Gastroesophageal sphincter (tissue), 4 donors: ENCODE measurements around the gene CD320. TPM values are rescaled to one million over a fixed set of nuclear protein-coding genes. Genes with fewer than 3 reads are reported as not detected.

Source experiments
- ATAC-seq: fragments of 150-250 bp; one replicate; pipeline ENCODE4 v1.9.1; 2016; ENCODE audit warnings: mild to moderate bottlenecking, moderate library complexity
- H3K27ac ChIP-seq, 4 donors: fragments of 200-600 bp; sonication (generic) in 3 of 4; 1 replicate in 3 of 4; 2 replicates in 1 of 4; pipeline ENCODE4 v1.5.1; 2016 to 2019
- H3K27me3 ChIP-seq: fragments of 200-600 bp; sonication (generic); one replicate; pipeline ENCODE4 v1.5.1; 2019
- H3K36me3 ChIP-seq, 2 donors: fragments of 200-600 bp; sonication (generic); one replicate each; pipeline ENCODE4 v1.5.1; 2019; ENCODE audit warnings: control low read depth in 1 of 2
- H3K4me1 ChIP-seq, 3 donors: fragments of 200-600 bp; sonication (generic); 1 replicate in 2 of 3; 2 replicates in 1 of 3; pipeline ENCODE4 v1.5.1; 2016 to 2019; ENCODE audit warnings: control low read depth in 2 of 3
- H3K4me3 ChIP-seq, 2 donors: fragments of 200-600 bp; sonication (generic); one replicate each; pipeline ENCODE4 v1.5.1; 2019; ENCODE audit warnings: mild to moderate bottlenecking in 1 of 2, moderate library complexity in 1 of 2
- H3K9me3 ChIP-seq, 3 donors: fragments of 200-600 bp; sonication (generic); one replicate each; pipeline ENCODE4 v1.5.1; 2017 to 2019; ENCODE audit warnings: control low read depth in 2 of 3
- EP300 ChIP-seq: sonication (generic); formaldehyde crosslinking; IDR thresholded peaks from one replicate; pipeline ENCODE4 v1.6.1; 2017; ENCODE audit warnings: antibody characterized with exemption, mild to moderate bottlenecking
- POLR2A ChIP-seq, 2 donors: fragments of 450-650 bp; IDR thresholded peaks; one replicate each; pipeline ENCODE4 v1.6.1; 2017; ENCODE audit warnings: antibody characterized with exemption in 2 of 2, mild to moderate bottlenecking in 2 of 2, moderate library complexity in 1 of 2
- POLR2AphosphoS5 ChIP-seq: sonication (generic); formaldehyde crosslinking; IDR thresholded peaks from one replicate; pipeline ENCODE4 v1.6.1; 2017; ENCODE audit warnings: antibody characterized with exemption
- WGBS, 2 donors: methylation state at CpG; one replicate each; pipeline ENCODE4 v1.1.5; 2018; ENCODE audit warnings: low coverage in 1 of 2; 5-methylcytosine and 5-hydroxymethylcytosine counted together
- total RNA-seq, 4 donors: library from RNA; depleted of rRNA; stranded (reverse); fragments of >200 nt; gene quantifications; one replicate each; pipeline ENCODE4 v1.1.0, GENCODE V29; 2016
- TF ChIP-seq, protein P1 (sequence below), 4 experiments: fragments of 200-600 bp in 2 of 4; fragments of 450-650 bp in 2 of 4; sonication (generic) in 1 of 4; IDR thresholded peaks; one replicate each; pipeline ENCODE4 v1.5.1; 2017 to 2019; ENCODE audit warnings: antibody characterized with exemption in 4 of 4, mild to moderate bottlenecking in 2 of 4, moderate library complexity in 2 of 4

CD320 gene
- total RNA-seq, 4 donors from 2014 or later: 25.4 to 58.5 (median 40.8) TPM

- Histone ChIP-seq H3K27ac (no peak overlapping the region), H3K27me3 (peaks cover 51% of the 10 kb centered on the region), H3K36me3 (peaks cover 0 to 13% of the 10 kb centered on the region in 2 donors), H3K9me3 (peaks cover 0 to 5% (median 0%) of the 10 kb centered on the region in 3 donors), H3K4me1 (peaks cover 0 to 34% (median 13%) of the 10 kb centered on the region in 3 donors), H3K4me3 (no peak overlapping the region)
- WGBS, 2 donors: 77% methylated on average over 4 of the region's 8 CpGs; no CpG with 5 or more reads in 1 of the 2 donors
- TF ChIP-seq POLR2AphosphoS5 (no peak), EP300 (no peak), POLR2A (IDR thresholded peaks at IDR 0.05) (no peak)
- TF ChIP-seq, protein P1, sequence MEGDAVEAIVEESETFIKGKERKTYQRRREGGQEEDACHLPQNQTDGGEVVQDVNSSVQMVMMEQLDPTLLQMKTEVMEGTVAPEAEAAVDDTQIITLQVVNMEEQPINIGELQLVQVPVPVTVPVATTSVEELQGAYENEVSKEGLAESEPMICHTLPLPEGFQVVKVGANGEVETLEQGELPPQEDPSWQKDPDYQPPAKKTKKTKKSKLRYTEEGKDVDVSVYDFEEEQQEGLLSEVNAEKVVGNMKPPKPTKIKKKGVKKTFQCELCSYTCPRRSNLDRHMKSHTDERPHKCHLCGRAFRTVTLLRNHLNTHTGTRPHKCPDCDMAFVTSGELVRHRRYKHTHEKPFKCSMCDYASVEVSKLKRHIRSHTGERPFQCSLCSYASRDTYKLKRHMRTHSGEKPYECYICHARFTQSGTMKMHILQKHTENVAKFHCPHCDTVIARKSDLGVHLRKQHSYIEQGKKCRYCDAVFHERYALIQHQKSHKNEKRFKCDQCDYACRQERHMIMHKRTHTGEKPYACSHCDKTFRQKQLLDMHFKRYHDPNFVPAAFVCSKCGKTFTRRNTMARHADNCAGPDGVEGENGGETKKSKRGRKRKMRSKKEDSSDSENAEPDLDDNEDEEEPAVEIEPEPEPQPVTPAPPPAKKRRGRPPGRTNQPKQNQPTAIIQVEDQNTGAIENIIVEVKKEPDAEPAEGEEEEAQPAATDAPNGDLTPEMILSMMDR (IDR thresholded peaks at IDR 0.05): no peak
- no peak for ATAC-seq
Observed at GRCh38 chr19:8331263-8331845, 23.2 kb upstream of the CD320 start.

- TF ChIP-seq POLR2AphosphoS5 (no peak), POLR2A (IDR thresholded peaks at IDR 0.05) (no peak), EP300 (no peak)
- TF ChIP-seq, protein P1 (IDR thresholded peaks at IDR 0.05): no peak
- ATAC-seq: no peak
- Histone ChIP-seq H3K36me3 (peaks cover 0 to 13% of the 10 kb centered on the region in 2 donors), H3K27me3 (peaks cover 37% of the 10 kb centered on the region), H3K27ac (no peak overlapping the region), H3K4me3 (no peak overlapping the region), H3K4me1 (peaks cover 0 to 23% (median 13%) of the 10 kb centered on the region in 3 donors), H3K9me3 (peaks cover 0 to 5% (median 0%) of the 10 kb centered on the region in 3 donors)
- 89 to 94% methylated on average over 2 to 3 of the region's 3 CpGs for WGBS, 2 donors
Observed at GRCh38 chr19:8329996-8330395, 21.8 kb upstream of the CD320 start.

DNA sequence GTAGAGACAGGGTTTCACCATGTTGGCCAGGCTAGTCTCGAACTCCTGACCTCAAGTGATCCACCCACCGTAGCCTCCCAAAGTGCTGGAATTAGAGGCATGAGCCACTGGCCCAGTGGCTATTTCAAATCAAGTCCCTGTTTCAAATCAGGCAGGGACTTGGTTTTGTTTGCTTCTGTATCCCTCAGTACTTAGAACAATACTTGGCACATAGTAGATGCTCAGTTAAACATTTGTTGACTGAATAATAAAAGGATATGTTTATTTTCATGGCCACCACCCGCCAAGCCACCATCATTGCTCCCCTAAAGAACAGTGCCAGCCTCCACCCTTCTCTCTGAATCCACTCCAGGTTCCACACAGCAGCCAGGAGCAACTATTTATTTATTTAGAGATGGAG is 17.3 kb upstream of the CD320 start:
- Histone ChIP-seq H3K27ac (no peak overlapping the region), H3K4me1 (peaks cover 0 to 36% (median 19%) of the 10 kb centered on the region in 3 donors), H3K27me3 (no peaks in the 10 kb centered on the region), H3K9me3 (peaks cover 0 to 5% (median 0%) of the 10 kb centered on the region in 3 donors), H3K36me3 (peaks cover 0 to 34% of the 10 kb centered on the region in 2 donors), H3K4me3 (no peak overlapping the region)
- 88 to 100% methylated on average over 1 to 3 of the region's 3 CpGs for WGBS, 2 donors
- no peak for ATAC-seq
- TF ChIP-seq POLR2A (IDR thresholded peaks at IDR 0.05) (no peak), EP300 (no peak), POLR2AphosphoS5 (no peak)
- TF ChIP-seq, protein P1 (IDR thresholded peaks at IDR 0.05): no peak

DNA sequence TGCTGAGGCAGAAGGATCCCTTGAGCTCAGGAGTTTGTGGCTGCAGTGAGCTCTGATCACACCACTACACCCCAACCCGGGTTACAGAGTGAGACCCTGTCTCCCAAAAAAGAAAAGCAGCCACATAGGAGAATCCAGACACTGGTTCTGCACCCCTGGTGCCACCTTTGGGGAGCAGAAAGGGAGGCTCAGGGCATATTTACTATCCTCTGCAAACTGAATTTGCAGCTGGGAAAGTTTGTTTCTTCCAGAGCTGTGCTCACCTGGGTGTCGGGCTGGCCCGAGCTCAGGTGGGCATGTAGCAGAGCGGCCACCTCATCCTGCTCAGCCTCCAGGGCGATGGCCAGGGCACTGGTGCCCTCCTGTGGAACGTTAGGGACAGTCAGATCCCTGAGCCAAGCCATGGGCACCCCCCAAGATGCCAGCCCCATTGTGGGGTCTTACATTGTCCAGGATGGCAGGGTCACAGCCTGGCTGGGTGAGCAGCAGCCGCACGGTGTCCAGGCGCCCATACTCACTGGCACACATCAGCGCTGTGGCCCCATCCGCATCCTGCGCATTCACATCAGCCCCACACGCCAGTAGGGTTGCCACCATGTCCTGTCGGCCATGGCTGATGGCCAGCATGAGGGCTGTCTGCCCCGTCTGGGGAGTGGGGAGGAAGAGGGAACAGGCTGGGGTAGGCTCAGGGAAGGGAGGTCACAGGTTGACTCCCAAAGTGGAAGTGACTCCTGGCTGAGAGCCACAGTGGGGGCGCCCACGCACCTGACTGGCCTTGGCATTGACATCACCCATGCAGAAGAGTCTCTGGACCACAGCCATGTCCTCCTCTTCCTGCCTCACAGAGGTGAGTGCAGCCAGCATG is 16.3 kb upstream of the CD320 start:
- H3K4me3 ChIP-seq: no peak overlapping the region
- H3K27me3 ChIP-seq: no peaks in the 10 kb centered on the region
- TF ChIP-seq, protein P1 (IDR thresholded peaks at IDR 0.05): no peak
- peak in 1 of 2 donors; percentile 6 for TF ChIP-seq POLR2A (IDR thresholded peaks at IDR 0.05)
- ATAC-seq: no peak
- WGBS, 2 donors: 44% methylated on average over 1 of the region's 17 CpGs; no CpG with 5 or more reads in 1 of the 2 donors
- peaks cover 0 to 46% (median 27%) of the 10 kb centered on the region in 3 donors for H3K4me1 ChIP-seq
- H3K36me3 ChIP-seq: peaks cover 0 to 34% of the 10 kb centered on the region in 2 donors
- H3K27ac ChIP-seq: peak overlapping the region in 2 of 4 donors; percentile 16 to 32
- peaks cover 0 to 5% (median 0%) of the 10 kb centered on the region in 3 donors for H3K9me3 ChIP-seq
